ENCODE data around the gene MAD1L1.
"Not testable (repeated sequence)": the region's sequence is repeated elsewhere in the genome, so short reads cannot be mapped to it uniquely, and the experiment has no call there.

MAD1L1 gene

GRCh38 chr7:1860881-1861798 is 371.6 kb downstream of the MAD1L1 start:
- H3K27ac ChIP-seq (ENCODE audit: low read depth, low read length); H3K9me3 ChIP-seq (ENCODE audit: insufficient read depth, low read depth, low read length); H2BK120ac ChIP-seq (ENCODE audit: insufficient read depth, low read length, poor library complexity); H3K4me3 ChIP-seq (ENCODE audit: low read depth, low read length); H3K79me2 ChIP-seq (ENCODE audit: control insufficient read depth, insufficient read depth, low read length, poor library complexity); H3K14ac ChIP-seq (ENCODE audit: low read length); H4K8ac ChIP-seq (ENCODE audit: low read depth, low read length); H3K27me3 ChIP-seq (ENCODE audit: insufficient read depth, low read length); H3K18ac ChIP-seq (ENCODE audit: low read length); H3K4ac ChIP-seq (ENCODE audit: low read depth, low read length); H3K4me2 ChIP-seq (ENCODE audit: low read length); H2AK5ac ChIP-seq (ENCODE audit: low read length); H3K79me1 ChIP-seq (ENCODE audit: low read length); H2BK5ac ChIP-seq (ENCODE audit: low read depth, low read length, poor library complexity); H3K23ac ChIP-seq (ENCODE audit: low read length); H2BK12ac ChIP-seq (ENCODE audit: low read length); H3K9ac ChIP-seq (ENCODE audit: low read length); H4K12ac ChIP-seq (ENCODE audit: low read depth, low read length); H4K91ac ChIP-seq (ENCODE audit: low read depth, low read length); H2AFZ ChIP-seq (ENCODE audit: insufficient read depth, low read length, poor library complexity); H3K4me1 ChIP-seq (ENCODE audit: control insufficient read depth in 1 of 2, insufficient read depth in 2 of 2, low read length in 2 of 2); H3K36me3 ChIP-seq (ENCODE audit: control insufficient read depth in 1 of 2, insufficient read depth in 2 of 2, low read length in 2 of 2): not testable (repeated sequence)
- no CpG with 5 or more reads among the region's 33 CpGs for WGBS (ENCODE audit: extremely low coverage, insufficient coverage, insufficient read length)
- DNase-seq, result peak in 1 of 2 donors; percentile 19

GRCh38 chr7:1859266-1860035 is 373.3 kb downstream of the MAD1L1 start:
- no peak overlapping the region for H2BK120ac ChIP-seq (ENCODE audit: insufficient read depth, low read length, poor library complexity)
- no peak overlapping the region for H3K4me2 ChIP-seq (ENCODE audit: low read length)
- DNase-seq, result no peak
- H4K8ac ChIP-seq (ENCODE audit: low read depth, low read length), result no peak overlapping the region
- H3K18ac ChIP-seq (ENCODE audit: low read length), result no peak overlapping the region
- H3K4me1 ChIP-seq (ENCODE audit: control insufficient read depth in 1 of 2, insufficient read depth in 2 of 2, low read length in 2 of 2), result no peaks in the 10 kb centered on the region
- H2AFZ ChIP-seq (ENCODE audit: insufficient read depth, low read length, poor library complexity), result no peak overlapping the region
- WGBS (ENCODE audit: extremely low coverage, insufficient coverage, insufficient read length), result no CpG with 5 or more reads among the region's 26 CpGs
- no peak overlapping the region for H4K12ac ChIP-seq (ENCODE audit: low read depth, low read length)
- no peak overlapping the region for H2AK5ac ChIP-seq (ENCODE audit: low read length)
- H2BK5ac ChIP-seq (ENCODE audit: low read depth, low read length, poor library complexity), result no peak overlapping the region
- no peaks in the 10 kb centered on the region for H3K27me3 ChIP-seq (ENCODE audit: insufficient read depth, low read length)
- H4K91ac ChIP-seq (ENCODE audit: low read depth, low read length), result no peak overlapping the region
- no peaks in the 10 kb centered on the region for H3K79me2 ChIP-seq (ENCODE audit: control insufficient read depth, insufficient read depth, low read length, poor library complexity)
- no peak overlapping the region for H3K4ac ChIP-seq (ENCODE audit: low read depth, low read length)
- H3K9ac ChIP-seq (ENCODE audit: low read length), result no peak overlapping the region
- H3K36me3 ChIP-seq (ENCODE audit: control insufficient read depth in 1 of 2, insufficient read depth in 2 of 2, low read length in 2 of 2), result no peaks in the 10 kb centered on the region
- no peak overlapping the region for H3K27ac ChIP-seq (ENCODE audit: low read depth, low read length)
- peaks cover 2% of the 10 kb centered on the region for H3K9me3 ChIP-seq (ENCODE audit: insufficient read depth, low read depth, low read length)
- no peak overlapping the region for H3K4me3 ChIP-seq (ENCODE audit: low read depth, low read length)
- no peak overlapping the region for H3K14ac ChIP-seq (ENCODE audit: low read length)
- no peaks in the 10 kb centered on the region for H3K79me1 ChIP-seq (ENCODE audit: low read length)
- no peak overlapping the region for H3K23ac ChIP-seq (ENCODE audit: low read length)
- H2BK12ac ChIP-seq (ENCODE audit: low read length), result no peak overlapping the region

- Histone ChIP-seq H3K9me3 (ENCODE audit: insufficient read depth, low read depth, low read length) (peaks cover 2% of the 10 kb centered on the region), H3K4me2 (ENCODE audit: low read length) (no peak overlapping the region), H3K27ac (ENCODE audit: low read depth, low read length) (no peak overlapping the region)
Measured at GRCh38 chr7:1858435-1859265, 374.1 kb downstream of the MAD1L1 start.

More at GRCh38 chr7:1858435-1859265, 374.1 kb downstream of the MAD1L1 start:
- no peaks in the 10 kb centered on the region for H3K79me1 ChIP-seq (ENCODE audit: low read length)
- H3K4me1 ChIP-seq (ENCODE audit: control insufficient read depth in 1 of 2, insufficient read depth in 2 of 2, low read length in 2 of 2), result no peaks in the 10 kb centered on the region
- no peak for DNase-seq
- H3K9ac ChIP-seq (ENCODE audit: low read length), result no peak overlapping the region
- H3K14ac ChIP-seq (ENCODE audit: low read length), result no peak overlapping the region
- H4K8ac ChIP-seq (ENCODE audit: low read depth, low read length), result no peak overlapping the region
- no peak overlapping the region for H2BK5ac ChIP-seq (ENCODE audit: low read depth, low read length, poor library complexity)
- no peaks in the 10 kb centered on the region for H3K27me3 ChIP-seq (ENCODE audit: insufficient read depth, low read length)
- H2BK120ac ChIP-seq (ENCODE audit: insufficient read depth, low read length, poor library complexity), result no peak overlapping the region
- no peak overlapping the region for H3K4me3 ChIP-seq (ENCODE audit: low read depth, low read length)
- H3K23ac ChIP-seq (ENCODE audit: low read length), result no peak overlapping the region
- no peaks in the 10 kb centered on the region for H3K79me2 ChIP-seq (ENCODE audit: control insufficient read depth, insufficient read depth, low read length, poor library complexity)
- H2AK5ac ChIP-seq (ENCODE audit: low read length), result no peak overlapping the region
- WGBS (ENCODE audit: extremely low coverage, insufficient coverage, insufficient read length), result no CpG with 5 or more reads among the region's 29 CpGs
- no peak overlapping the region for H2AFZ ChIP-seq (ENCODE audit: insufficient read depth, low read length, poor library complexity)
- H3K4ac ChIP-seq (ENCODE audit: low read depth, low read length), result no peak overlapping the region
- no peak overlapping the region for H4K12ac ChIP-seq (ENCODE audit: low read depth, low read length)
- no peak overlapping the region for H4K91ac ChIP-seq (ENCODE audit: low read depth, low read length)
- no peaks in the 10 kb centered on the region for H3K36me3 ChIP-seq (ENCODE audit: control insufficient read depth in 1 of 2, insufficient read depth in 2 of 2, low read length in 2 of 2)
- H2BK12ac ChIP-seq (ENCODE audit: low read length), result no peak overlapping the region
- H3K18ac ChIP-seq (ENCODE audit: low read length), result no peak overlapping the region

Measured in trophoblast cell (in vitro differentiated cells and primary cell).